ENCODE data around the gene PAPOLA.

Gene PAPOLA

GRCh38 chr14:96603350-96604255, 101.4 kb downstream of the PAPOLA start:
- no peak for DNase-seq
- H3K4me3 ChIP-seq (ENCODE audit: insufficient read depth in 1 of 2, low read depth in 1 of 2, low read length in 2 of 2): no peak overlapping the region
- H2BK5ac ChIP-seq (ENCODE audit: low read depth, low read length, poor library complexity, severe bottlenecking): no peak overlapping the region
- WGBS: 78% methylated on average over 11 of the region's 11 CpGs
- H3K9me3 ChIP-seq (ENCODE audit: control insufficient read depth, low read length): peaks cover 4% of the 10 kb centered on the region
- H2BK12ac ChIP-seq (ENCODE audit: low read length in 2 of 2): no peak overlapping the region
- H2AFZ ChIP-seq (ENCODE audit: low read depth, low read length): no peak overlapping the region
- no peak overlapping the region for H3K18ac ChIP-seq (ENCODE audit: low read depth in 1 of 2, low read length in 2 of 2)
- H3K9ac ChIP-seq (ENCODE audit: low read length): no peak overlapping the region
- H3K36me3 ChIP-seq (ENCODE audit: control insufficient read depth in 1 of 2, insufficient read depth in 2 of 2, low read depth in 1 of 2, low read length in 2 of 2): no peaks in the 10 kb centered on the region
- no peak overlapping the region for H4K91ac ChIP-seq (ENCODE audit: low read length)
- no peak overlapping the region for H2BK120ac ChIP-seq (ENCODE audit: low read depth, low read length)
- H3K4me2 ChIP-seq (ENCODE audit: low read length, poor library complexity, severe bottlenecking): no peak overlapping the region
- H3K79me1 ChIP-seq (replicated peaks; ENCODE audit: low read length, poor library complexity, severe bottlenecking): no peaks in the 10 kb centered on the region
- H2BK15ac ChIP-seq (ENCODE audit: low read depth, poor library complexity, severe bottlenecking): no peak overlapping the region
- no peak overlapping the region for H4K8ac ChIP-seq (ENCODE audit: low read length)
- H3K27me3 ChIP-seq (ENCODE audit: control insufficient read depth in 1 of 2, insufficient read depth in 1 of 2, low read length in 2 of 2): peaks cover 6 to 53% of the 10 kb centered on the region in 2 experiments
- no peaks in the 10 kb centered on the region for H3K4me1 ChIP-seq (ENCODE audit: control insufficient read depth, insufficient read depth, low read depth, low read length)
- H3K4ac ChIP-seq (ENCODE audit: low read depth in 1 of 2, low read length in 2 of 2): no peak overlapping the region
- no peak overlapping the region for H3K23ac ChIP-seq (ENCODE audit: low read length in 2 of 2)
- H2AK5ac ChIP-seq (ENCODE audit: low read length, severe bottlenecking): no peak overlapping the region
- no peak overlapping the region for H3K14ac ChIP-seq (ENCODE audit: low read length in 2 of 2)
- H3K27ac ChIP-seq (ENCODE audit: low read length, poor library complexity, severe bottlenecking): no peak overlapping the region

- Histone ChIP-seq H3K4me3 (ENCODE audit: insufficient read depth in 1 of 2, low read depth in 1 of 2, low read length in 2 of 2) (no peak overlapping the region), H2AK5ac (ENCODE audit: low read length, severe bottlenecking) (no peak overlapping the region), H4K8ac (ENCODE audit: low read length) (no peak overlapping the region), H3K18ac (ENCODE audit: low read depth in 1 of 2, low read length in 2 of 2) (no peak overlapping the region), H3K36me3 (ENCODE audit: control insufficient read depth in 1 of 2, insufficient read depth in 2 of 2, low read depth in 1 of 2, low read length in 2 of 2) (no peaks in the 10 kb centered on the region), H3K9ac (ENCODE audit: low read length) (no peak overlapping the region), H2BK5ac (ENCODE audit: low read depth, low read length, poor library complexity, severe bottlenecking) (no peak overlapping the region), H3K27me3 (ENCODE audit: control insufficient read depth in 1 of 2, insufficient read depth in 1 of 2, low read length in 2 of 2) (peaks cover 0 to 23% of the 10 kb centered on the region in 2 experiments), H3K4ac (ENCODE audit: low read depth in 1 of 2, low read length in 2 of 2) (no peak overlapping the region), H3K79me1 (replicated peaks; ENCODE audit: low read length, poor library complexity, severe bottlenecking) (no peaks in the 10 kb centered on the region), H3K23ac (ENCODE audit: low read length in 2 of 2) (no peak overlapping the region), H3K9me3 (ENCODE audit: control insufficient read depth, low read length) (peaks cover 5% of the 10 kb centered on the region), H3K27ac (ENCODE audit: low read length, poor library complexity, severe bottlenecking) (no peak overlapping the region), H2BK15ac (ENCODE audit: low read depth, poor library complexity, severe bottlenecking) (no peak overlapping the region), H3K4me2 (ENCODE audit: low read length, poor library complexity, severe bottlenecking) (no peak overlapping the region), H2AFZ (ENCODE audit: low read depth, low read length) (no peak overlapping the region), H3K4me1 (ENCODE audit: control insufficient read depth, insufficient read depth, low read depth, low read length) (no peaks in the 10 kb centered on the region), H2BK120ac (ENCODE audit: low read depth, low read length) (no peak overlapping the region), H3K14ac (ENCODE audit: low read length in 2 of 2) (no peak overlapping the region), H4K91ac (ENCODE audit: low read length) (no peak overlapping the region), H2BK12ac (ENCODE audit: low read length in 2 of 2) (no peak overlapping the region)
- 69% methylated on average over 16 of the region's 16 CpGs for WGBS
- DNase-seq: no peak
Observed at GRCh38 chr14:96614481-96614881, 112.3 kb downstream of the PAPOLA start.

GRCh38 chr14:96616161-96616721, 114.1 kb downstream of the PAPOLA start:
- Histone ChIP-seq H3K9ac (ENCODE audit: low read length) (no peak overlapping the region), H3K9me3 (ENCODE audit: control insufficient read depth, low read length) (no peaks in the 10 kb centered on the region), H2BK12ac (ENCODE audit: low read length in 2 of 2) (no peak overlapping the region), H3K27me3 (ENCODE audit: control insufficient read depth in 1 of 2, insufficient read depth in 1 of 2, low read length in 2 of 2) (peaks cover 0 to 17% of the 10 kb centered on the region in 2 experiments), H2BK120ac (ENCODE audit: low read depth, low read length) (no peak overlapping the region), H4K91ac (ENCODE audit: low read length) (no peak overlapping the region), H3K36me3 (ENCODE audit: control insufficient read depth in 1 of 2, insufficient read depth in 2 of 2, low read depth in 1 of 2, low read length in 2 of 2) (no peaks in the 10 kb centered on the region), H3K79me1 (replicated peaks; ENCODE audit: low read length, poor library complexity, severe bottlenecking) (no peaks in the 10 kb centered on the region), H4K8ac (ENCODE audit: low read length) (no peak overlapping the region), H3K4me2 (ENCODE audit: low read length, poor library complexity, severe bottlenecking) (no peak overlapping the region), H3K14ac (ENCODE audit: low read length in 2 of 2) (no peak overlapping the region), H2AFZ (ENCODE audit: low read depth, low read length) (no peak overlapping the region), H3K27ac (ENCODE audit: low read length, poor library complexity, severe bottlenecking) (no peak overlapping the region), H2AK5ac (ENCODE audit: low read length, severe bottlenecking) (no peak overlapping the region), H3K4me1 (ENCODE audit: control insufficient read depth, insufficient read depth, low read depth, low read length) (no peaks in the 10 kb centered on the region), H2BK5ac (ENCODE audit: low read depth, low read length, poor library complexity, severe bottlenecking) (no peak overlapping the region), H3K18ac (ENCODE audit: low read depth in 1 of 2, low read length in 2 of 2) (no peak overlapping the region), H2BK15ac (ENCODE audit: low read depth, poor library complexity, severe bottlenecking) (no peak overlapping the region), H3K23ac (ENCODE audit: low read length in 2 of 2) (no peak overlapping the region), H3K4ac (ENCODE audit: low read depth in 1 of 2, low read length in 2 of 2) (no peak overlapping the region), H3K4me3 (ENCODE audit: insufficient read depth in 1 of 2, low read depth in 1 of 2, low read length in 2 of 2) (no peak overlapping the region)
- no peak for DNase-seq
- 79% methylated on average over 14 of the region's 14 CpGs for WGBS
